Measurements from ENCODE around the gene CNNM1. TPM values are rescaled to one million over a fixed set of nuclear protein-coding genes. Genes with fewer than 3 reads are reported as not detected.

CNNM1 gene
- total RNA-seq, 2 experiments from 2014 or later, result not detected

- no TSS peak for BruUV-seq (replicated peaks)
- TF ChIP-seq CTCF (conservative IDR thresholded peaks at IDR 0.05; ENCODE audit: low read length), result no peak
- TF ChIP-seq EZH2phosphoT487 (IDR thresholded peaks at IDR 0.05; ENCODE audit: borderline replicate concordance, low read depth, low read length), result no peak
- Histone ChIP-seq H3K27ac (ENCODE audit: low read depth, low read length, poor library complexity, severe bottlenecking) (no peak overlapping the region), H2AFZ (ENCODE audit: low read length) (no peak overlapping the region), H3K36me3 (ENCODE audit: insufficient read depth, low read length) (no peaks in the 10 kb centered on the region), H3K4me1 (ENCODE audit: insufficient read depth, low read length, poor library complexity, severe bottlenecking) (no peaks in the 10 kb centered on the region), H4K20me1 (ENCODE audit: insufficient read depth, low read length) (no peaks in the 10 kb centered on the region), H3K9me2 (ENCODE audit: insufficient read depth, low read length) (no peaks in the 10 kb centered on the region), H3K9me3 (ENCODE audit: low read length) (no peaks in the 10 kb centered on the region), H3K4me2 (ENCODE audit: low read length) (no peak overlapping the region), H3K4me3 (ENCODE audit: low read depth, low read length, poor library complexity, severe bottlenecking) (no peak overlapping the region), H3K79me2 (ENCODE audit: insufficient read depth, low read depth, low read length) (no peaks in the 10 kb centered on the region)
- intact Hi-C loops (cut with micrococcal nuclease; ENCODE audit: unreplicated experiment), result no loop called here
- ChIA-PET POLR2A (interaction anchor here (0.7 kb wide), 1 partner anchor 112 kb away, joined by 3 read pairs; no protein-coding TSS in a partner anchor), CTCF (ENCODE audit: unreplicated experiment) (no interaction called here)
- DNase-seq (ENCODE audit: low spot score), result no peak
Measured at GRCh38 chr10:99387541-99387940, 58.4 kb downstream of the CNNM1 start.

GRCh38 chr10:99389729-99390480 lies 60.7 kb downstream of the CNNM1 start:
- Histone ChIP-seq H3K36me3 (ENCODE audit: insufficient read depth, low read length) (no peaks in the 10 kb centered on the region), H3K79me2 (ENCODE audit: insufficient read depth, low read depth, low read length) (no peaks in the 10 kb centered on the region), H4K20me1 (ENCODE audit: insufficient read depth, low read length) (no peaks in the 10 kb centered on the region), H3K4me3 (ENCODE audit: low read depth, low read length, poor library complexity, severe bottlenecking) (no peak overlapping the region), H3K4me2 (ENCODE audit: low read length) (no peak overlapping the region), H3K9me3 (ENCODE audit: low read length) (no peaks in the 10 kb centered on the region), H3K4me1 (ENCODE audit: insufficient read depth, low read length, poor library complexity, severe bottlenecking) (no peaks in the 10 kb centered on the region), H3K9me2 (ENCODE audit: insufficient read depth, low read length) (no peaks in the 10 kb centered on the region), H2AFZ (ENCODE audit: low read length) (no peak overlapping the region), H3K27ac (ENCODE audit: low read depth, low read length, poor library complexity, severe bottlenecking) (no peak overlapping the region)
- DNase-seq (ENCODE audit: low spot score), result no peak
- BruUV-seq (replicated peaks), result no TSS peak
- TF ChIP-seq EZH2phosphoT487 (IDR thresholded peaks at IDR 0.05; ENCODE audit: borderline replicate concordance, low read depth, low read length) (no peak), CTCF (conservative IDR thresholded peaks at IDR 0.05; ENCODE audit: low read length) (no peak)
- intact Hi-C loops (cut with micrococcal nuclease; ENCODE audit: unreplicated experiment), result loop anchor here (5.0 to 10.0 kb wide), 2 partner anchors 157 to 325 kb away; no protein-coding TSS in a partner anchor
- ChIA-PET CTCF (ENCODE audit: unreplicated experiment) (no interaction called here), POLR2A (no interaction called here)

- intact Hi-C loops (cut with micrococcal nuclease; ENCODE audit: unreplicated experiment), result loop anchor here (5.0 to 10.0 kb wide), 2 partner anchors 156 to 323 kb away; no protein-coding TSS in a partner anchor
- no peak for DNase-seq (ENCODE audit: low spot score)
- no peaks in the 10 kb centered on the region for H4K20me1 ChIP-seq (ENCODE audit: insufficient read depth, low read length)
- TF ChIP-seq EZH2phosphoT487 (IDR thresholded peaks at IDR 0.05; ENCODE audit: borderline replicate concordance, low read depth, low read length), result no peak
- TF ChIP-seq CTCF (conservative IDR thresholded peaks at IDR 0.05; ENCODE audit: low read length), result no peak
- no peaks in the 10 kb centered on the region for H3K79me2 ChIP-seq (ENCODE audit: insufficient read depth, low read depth, low read length)
- no TSS peak for BruUV-seq (replicated peaks)
- H3K9me3 ChIP-seq (ENCODE audit: low read length), result no peaks in the 10 kb centered on the region
- H3K4me1 ChIP-seq (ENCODE audit: insufficient read depth, low read length, poor library complexity, severe bottlenecking), result no peaks in the 10 kb centered on the region
- H3K36me3 ChIP-seq (ENCODE audit: insufficient read depth, low read length), result peaks cover under 1% of the 10 kb centered on the region; the same call in 1 of the 2 replicates
- no peak overlapping the region for H3K27ac ChIP-seq (ENCODE audit: low read depth, low read length, poor library complexity, severe bottlenecking)
- no peak overlapping the region for H3K4me3 ChIP-seq (ENCODE audit: low read depth, low read length, poor library complexity, severe bottlenecking)
- H3K4me2 ChIP-seq (ENCODE audit: low read length), result no peak overlapping the region
- CTCF ChIA-PET (ENCODE audit: unreplicated experiment), result no interaction called here
- POLR2A ChIA-PET, result no interaction called here
- no peak overlapping the region for H2AFZ ChIP-seq (ENCODE audit: low read length)
- no peaks in the 10 kb centered on the region for H3K9me2 ChIP-seq (ENCODE audit: insufficient read depth, low read length)
Measured at GRCh38 chr10:99391346-99391745, 62.2 kb downstream of the CNNM1 start.
